Activated CD8-positive, alpha-beta memory T cell treated with anti-CD3 and anti-CD28 coated beads, Interleukin-2, amount 10 ng/mL, durations not matched to agents 7 days and 5 days (primary cell): ENCODE measurements around the gene ADK. TPM values are rescaled to one million over a fixed set of nuclear protein-coding genes. Genes with fewer than 3 reads are reported as not detected.
"Not testable (repeated sequence)": the region's sequence is repeated elsewhere in the genome, so short reads cannot be mapped to it uniquely, and the experiment has no call there.

Experiments
- ATAC-seq: fragments of 150-1000 bp; cut with Tn5 transposase; one replicate; pipeline ENCODE4 v1.10.0; 2021; ENCODE audit warnings: moderate library complexity
- CTCF ChIA-PET: fragments of 350-600 bp; sonication (Branson Sonifier 250); formaldehyde crosslinking; loops from one replicate; lab custom pipeline; 2021; ENCODE audit warnings: antibody characterized with exemption; lab: Charles Lee
- DNase-seq: peaks from one replicate; pipeline ENCODE4 v3.0.0-alpha.2; 2020
- H3K27ac Mint-ChIP-seq: one replicate; pipeline ENCODE4 v1.8.0; 2021; ENCODE audit warnings: mild to moderate bottlenecking, mixed read lengths
- H3K27me3 Mint-ChIP-seq: one replicate; pipeline ENCODE4 v1.8.0; 2021; ENCODE audit warnings: mixed read lengths
- H3K36me3 Mint-ChIP-seq: one replicate; pipeline ENCODE4 v1.8.0; 2021; ENCODE audit warnings: mild to moderate bottlenecking, mixed read lengths
- H3K4me1 Mint-ChIP-seq: one replicate; pipeline ENCODE4 v1.8.0; 2021; ENCODE audit warnings: mixed read lengths
- H3K4me3 Mint-ChIP-seq: one replicate; pipeline ENCODE4 v1.8.0; 2021; ENCODE audit warnings: mild to moderate bottlenecking, moderate library complexity, mixed read lengths
- H3K9me3 Mint-ChIP-seq: one replicate; pipeline ENCODE4 v1.8.0; 2022; ENCODE audit warnings: low read depth, mixed read lengths
- total RNA-seq, 2 experiments: library from RNA; stranded (reverse); gene quantifications; one replicate each; pipeline ENCODE4 v1.2.3, GENCODE V29; 2021

Gene ADK
- total RNA-seq, 2 experiments from 2014 or later = 38.3 to 46.2 TPM

DNA sequence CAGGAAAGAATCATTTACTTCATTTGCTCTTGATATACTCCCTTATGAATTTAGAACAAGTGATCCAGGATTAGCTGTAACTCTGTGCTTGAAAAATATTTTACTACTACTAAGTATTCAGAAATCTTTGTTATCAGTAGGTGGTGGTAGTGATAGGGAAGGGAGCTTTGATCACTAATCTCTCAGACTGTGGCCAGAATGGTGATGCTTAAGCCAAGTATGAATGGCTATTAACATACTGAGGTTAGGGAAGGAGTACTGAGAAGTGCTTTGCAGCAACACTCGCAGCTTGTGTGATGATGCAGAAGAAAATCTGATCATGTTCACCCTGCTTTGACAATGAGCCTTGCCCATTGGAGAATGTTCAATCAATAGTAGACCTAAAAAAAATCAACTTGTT is 29.7 kb upstream of the ADK start:
- H3K27ac Mint-ChIP-seq = no peak overlapping the region
- no peaks in the 10 kb centered on the region for H3K27me3 Mint-ChIP-seq
- ATAC-seq = no peak
- H3K9me3 Mint-ChIP-seq = no peaks in the 10 kb centered on the region
- H3K36me3 Mint-ChIP-seq = peaks cover 52% of the 10 kb centered on the region
- DNase-seq = no peak
- H3K4me3 Mint-ChIP-seq = no peak overlapping the region
- H3K4me1 Mint-ChIP-seq = peaks cover 10% of the 10 kb centered on the region
- CTCF ChIA-PET = interaction anchor here (1.9 kb wide), 1 partner anchor 18 kb away, joined by 4 read pairs; no protein-coding TSS in a partner anchor

DNA sequence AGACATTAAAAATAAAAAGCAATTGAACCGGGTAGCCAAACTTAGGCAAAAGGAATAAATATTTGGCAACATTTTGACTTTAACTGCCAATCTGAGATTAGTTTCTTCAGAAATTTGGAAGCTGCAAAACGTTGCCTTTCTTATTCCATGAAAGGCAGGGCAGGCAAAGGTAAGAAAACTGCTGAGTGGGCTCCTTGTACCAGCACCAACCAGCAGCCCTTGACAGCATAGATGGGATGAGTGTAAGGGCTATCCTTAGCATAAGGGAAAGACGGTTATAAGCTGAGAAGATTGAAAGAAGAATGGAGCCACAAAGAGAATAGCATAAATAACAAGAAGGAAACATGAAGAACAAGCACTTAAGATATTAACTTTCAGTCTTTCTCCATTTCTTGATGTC is 29.0 kb upstream of the ADK start:
- Mint-ChIP-seq H3K4me3 (no peak overlapping the region), H3K9me3 (no peaks in the 10 kb centered on the region), H3K4me1 (peaks cover 10% of the 10 kb centered on the region), H3K27me3 (no peaks in the 10 kb centered on the region), H3K27ac (no peak overlapping the region), H3K36me3 (peaks cover 52% of the 10 kb centered on the region)
- CTCF ChIA-PET = interaction anchor here (1.9 kb wide), 1 partner anchor 18 kb away, joined by 4 read pairs; no protein-coding TSS in a partner anchor
- DNase-seq = no peak
- no peak for ATAC-seq

- ATAC-seq (no peak), DNase-seq (no peak)
- Mint-ChIP-seq H3K27ac (peak overlapping the region; percentile 4), H3K27me3 (no peaks in the 10 kb centered on the region), H3K4me3 (no peak overlapping the region), H3K4me1 (peaks cover 4% of the 10 kb centered on the region), H3K9me3 (no peaks in the 10 kb centered on the region), H3K36me3 (peaks cover 49% of the 10 kb centered on the region)
- CTCF ChIA-PET = interaction anchor here (1.9 kb wide), 1 partner anchor 19 kb away, joined by 7 read pairs; no protein-coding TSS in a partner anchor
These were observed 27.9 kb upstream of the ADK start for GRCh38 chr10:74123081-74123480.

GRCh38 chr10:74133923-74134820 is 16.8 kb upstream of the ADK start:
- H3K9me3 Mint-ChIP-seq = no peaks in the 10 kb centered on the region
- CTCF ChIA-PET = interaction anchor here (0.7 to 1.2 kb wide), 3 partner anchors 19 to 1076 kb away, joined by 3 to 4 read pairs (median 3); no protein-coding TSS in a partner anchor
- no peak overlapping the region for H3K4me3 Mint-ChIP-seq
- ATAC-seq = no peak
- no peaks in the 10 kb centered on the region for H3K4me1 Mint-ChIP-seq
- peaks cover 52% of the 10 kb centered on the region for H3K36me3 Mint-ChIP-seq
- DNase-seq = no peak
- H3K27ac Mint-ChIP-seq = no peak overlapping the region
- no peaks in the 10 kb centered on the region for H3K27me3 Mint-ChIP-seq

- H3K27me3 Mint-ChIP-seq = no peaks in the 10 kb centered on the region
- ATAC-seq (no peak), DNase-seq (no peak)
- H3K4me1 Mint-ChIP-seq = no peaks in the 10 kb centered on the region
- H3K9me3 Mint-ChIP-seq = no peaks in the 10 kb centered on the region
- H3K27ac Mint-ChIP-seq = no peak overlapping the region
- CTCF ChIA-PET = interaction anchor here (1.2 kb wide), 1 partner anchor 84 kb away, joined by 3 read pairs; no protein-coding TSS in a partner anchor
- peaks cover 50% of the 10 kb centered on the region for H3K36me3 Mint-ChIP-seq
- no peak overlapping the region for H3K4me3 Mint-ChIP-seq
These were observed 15.6 kb upstream of the ADK start for GRCh38 chr10:74135452-74135851.

DNA sequence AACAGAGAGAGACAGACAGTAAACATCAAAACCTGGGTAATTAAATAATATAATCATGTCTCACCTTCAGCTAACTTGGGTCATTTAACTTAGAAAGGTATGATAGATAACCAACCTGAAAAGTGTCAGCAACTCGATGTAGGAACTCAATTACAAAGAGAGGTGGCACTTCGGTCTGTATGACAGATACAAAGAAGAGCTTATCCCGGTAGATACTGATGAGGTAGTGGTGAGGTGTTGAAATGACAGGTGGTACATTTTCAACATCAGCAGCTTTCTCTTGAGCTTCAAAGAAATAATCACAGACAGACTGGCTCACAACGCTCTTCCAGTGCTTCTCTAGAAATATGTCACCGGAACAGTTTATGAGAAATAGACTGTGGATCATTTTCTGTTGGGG is 13.0 kb upstream of the ADK start:
- H3K36me3 Mint-ChIP-seq = peaks cover 46% of the 10 kb centered on the region
- ATAC-seq = no peak
- no peaks in the 10 kb centered on the region for H3K27me3 Mint-ChIP-seq
- no peak overlapping the region for H3K4me3 Mint-ChIP-seq
- no peak overlapping the region for H3K27ac Mint-ChIP-seq
- H3K4me1 Mint-ChIP-seq = peaks cover 3% of the 10 kb centered on the region
- DNase-seq = no peak
- CTCF ChIA-PET = interaction anchor here (0.7 to 1.0 kb wide), 2 partner anchors 11 to 48 kb away, joined by 3 read pairs; no protein-coding TSS in a partner anchor
- no peaks in the 10 kb centered on the region for H3K9me3 Mint-ChIP-seq

GRCh38 chr10:74138596-74138995 is 12.4 kb upstream of the ADK start:
- H3K27me3 Mint-ChIP-seq, DNase-seq, H3K9me3 Mint-ChIP-seq, H3K4me1 Mint-ChIP-seq, H3K27ac Mint-ChIP-seq, ATAC-seq, H3K4me3 Mint-ChIP-seq: not testable (repeated sequence)
- CTCF ChIA-PET = interaction anchor here (0.7 to 1.4 kb wide), 4 partner anchors 10 to 49 kb away, joined by 3 to 4 read pairs (median 3); no protein-coding TSS in a partner anchor
- H3K36me3 Mint-ChIP-seq = peaks cover 44% of the 10 kb centered on the region

GRCh38 chr10:74139981-74140380 is 11.0 kb upstream of the ADK start:
- Mint-ChIP-seq H3K9me3 (no peaks in the 10 kb centered on the region), H3K27ac (no peak overlapping the region), H3K36me3 (peaks cover 32% of the 10 kb centered on the region), H3K27me3 (no peaks in the 10 kb centered on the region), H3K4me3 (no peak overlapping the region), H3K4me1 (peaks cover 3% of the 10 kb centered on the region)
- DNase-seq = no peak
- CTCF ChIA-PET = interaction anchor here (1.4 kb wide), 1 partner anchor 53 kb away, joined by 3 read pairs; no protein-coding TSS in a partner anchor
- no peak for ATAC-seq

GRCh38 chr10:74140553-74140952 is 10.5 kb upstream of the ADK start:
- H3K36me3 Mint-ChIP-seq = peaks cover 32% of the 10 kb centered on the region
- ATAC-seq = no peak
- H3K4me3 Mint-ChIP-seq = no peak overlapping the region
- no peak overlapping the region for H3K27ac Mint-ChIP-seq
- CTCF ChIA-PET = interaction anchor here (1.4 kb wide), 1 partner anchor 53 kb away, joined by 3 read pairs; no protein-coding TSS in a partner anchor
- no peaks in the 10 kb centered on the region for H3K27me3 Mint-ChIP-seq
- DNase-seq = no peak
- no peaks in the 10 kb centered on the region for H3K9me3 Mint-ChIP-seq
- peaks cover 4% of the 10 kb centered on the region for H3K4me1 Mint-ChIP-seq

- CTCF ChIA-PET = interaction anchor here (0.8 to 2.1 kb wide), 2 partner anchors 15 to 69 kb away, joined by 4 read pairs; no protein-coding TSS in a partner anchor
- Mint-ChIP-seq H3K9me3 (no peaks in the 10 kb centered on the region), H3K4me3 (no peak overlapping the region), H3K27ac (no peak overlapping the region), H3K4me1 (peaks cover 23% of the 10 kb centered on the region), H3K27me3 (no peaks in the 10 kb centered on the region), H3K36me3 (peaks cover 20% of the 10 kb centered on the region)
- ATAC-seq (no peak), DNase-seq (no peak)
These were observed 5.9 kb upstream of the ADK start for GRCh38 chr10:74145133-74145532.

- peaks cover 23% of the 10 kb centered on the region for H3K4me1 Mint-ChIP-seq
- H3K36me3 Mint-ChIP-seq = peaks cover 15% of the 10 kb centered on the region
- H3K27me3 Mint-ChIP-seq, H3K9me3 Mint-ChIP-seq, H3K27ac Mint-ChIP-seq, DNase-seq, H3K4me3 Mint-ChIP-seq, ATAC-seq: not testable (repeated sequence)
- CTCF ChIA-PET = interaction anchor here (2.6 kb wide), 1 partner anchor 87 kb away, joined by 6 read pairs; no protein-coding TSS in a partner anchor
These were observed 4.0 kb upstream of the ADK start for GRCh38 chr10:74146980-74147379.

DNA sequence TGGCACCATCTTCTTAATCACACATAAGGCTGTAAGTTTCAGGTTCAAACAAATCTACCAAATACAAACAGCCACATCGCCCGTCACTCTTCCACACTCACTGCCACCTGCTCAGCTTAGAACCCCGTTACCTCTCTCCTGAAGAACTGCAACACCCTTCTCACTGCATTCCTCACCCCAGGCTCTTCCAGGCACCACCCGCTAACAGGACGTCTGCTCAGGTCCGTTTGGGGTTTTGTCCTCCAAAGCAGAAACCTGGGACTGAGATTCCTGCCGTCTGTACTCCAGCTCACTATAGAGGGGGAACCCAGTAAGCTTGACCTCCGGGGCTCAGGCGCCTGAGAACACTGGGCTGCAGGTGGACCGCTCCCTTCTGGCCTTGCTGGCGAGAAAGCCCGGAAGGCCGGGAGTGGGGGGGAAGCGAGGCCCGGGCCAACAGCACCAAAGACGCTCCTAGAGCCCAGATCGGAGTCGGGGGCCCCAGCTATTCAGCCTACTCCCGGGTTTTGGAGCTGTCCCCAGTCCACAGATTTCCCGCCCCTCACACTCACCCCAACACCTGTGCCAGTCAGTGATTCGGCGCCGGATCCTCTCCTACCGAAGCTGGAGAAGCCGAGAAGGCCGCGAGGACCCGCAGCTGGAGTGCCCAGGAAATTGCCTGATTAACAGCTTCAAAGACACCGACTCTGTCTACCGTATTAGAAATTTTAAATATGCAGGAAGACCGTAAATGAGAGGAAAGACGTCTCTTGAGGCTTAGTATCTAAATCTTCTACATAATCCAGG is 624 bp upstream of the ADK start, which contains the start of gene AP3M1:
AP3M1 (minus strand) TSS at position 625 of the 786 bp plus-strand sequence. CDS start 12,449 bp downstream, outside the sequence.
- DNase-seq = peak; percentile 88

More for the DNA sequence above, 624 bp upstream of the ADK start, which contains the start of gene AP3M1:
- H3K27ac Mint-ChIP-seq = no peak within 1 kb of the TSS
- CTCF ChIA-PET = interaction anchor here (1.0 to 1.7 kb wide), 10 partner anchors 24 to 1059 kb away, joined by 3 to 7 read pairs (median 3); no protein-coding TSS in a partner anchor
- no peaks in the 10 kb centered on the region for H3K9me3 Mint-ChIP-seq
- H3K4me1 Mint-ChIP-seq = peaks cover 39% of the 10 kb centered on the region
- ATAC-seq = peak; percentile 67
- H3K27me3 Mint-ChIP-seq = no peaks in the 10 kb centered on the region
- H3K4me3 Mint-ChIP-seq = no peak within 1 kb of the TSS
- peaks cover 13% of the 10 kb centered on the region for H3K36me3 Mint-ChIP-seq
